Fibroblast of skin of back (primary cell): ENCODE measurements around the gene RPS23.

ENCODE experiments used
- DNase-seq: peaks from one replicate; pipeline ENCODE4 v3.0.0-alpha.2; 2013

Gene RPS23

DNA sequence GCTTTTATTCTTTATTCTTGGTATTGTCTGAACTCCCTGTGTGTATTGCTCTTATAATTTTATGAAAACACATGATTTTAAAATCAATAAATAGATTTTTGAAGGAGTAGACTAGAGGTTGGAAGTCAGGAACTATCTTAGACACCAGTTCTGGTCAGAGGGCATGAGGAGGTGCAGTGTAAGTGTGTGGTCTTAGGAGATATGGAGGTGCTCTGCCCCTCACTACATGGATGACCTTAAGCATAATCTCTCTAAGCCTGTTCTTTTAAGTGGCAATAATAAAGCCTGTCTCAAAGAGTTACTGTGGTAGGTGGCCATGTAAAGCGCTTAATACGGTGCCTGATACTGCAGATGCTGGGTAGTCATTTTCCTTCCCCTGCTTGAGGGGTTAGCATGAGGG, 34.0 kb downstream of the RPS23 start:
- DNase-seq, result no peak

DNA sequence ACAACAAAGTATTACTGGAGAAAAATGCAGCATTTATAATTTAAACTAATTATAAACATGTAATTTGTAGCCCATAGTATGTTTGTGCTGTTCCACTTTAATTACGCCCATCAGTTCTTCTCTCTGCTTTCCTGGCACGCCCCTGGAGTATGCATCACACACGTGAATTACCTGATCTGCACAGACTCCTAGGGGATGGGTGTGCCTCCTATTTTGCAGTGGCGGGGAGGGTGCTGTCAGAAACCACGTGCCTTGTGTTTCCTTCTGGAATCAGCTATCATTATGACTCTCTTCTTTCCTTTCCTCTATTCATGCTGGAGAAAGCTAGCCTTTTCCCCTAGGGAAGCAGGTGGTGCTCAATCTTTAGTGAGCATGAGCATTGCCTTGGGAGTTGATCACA, 43.3 kb downstream of the RPS23 start:
- DNase-seq, result no peak

DNA sequence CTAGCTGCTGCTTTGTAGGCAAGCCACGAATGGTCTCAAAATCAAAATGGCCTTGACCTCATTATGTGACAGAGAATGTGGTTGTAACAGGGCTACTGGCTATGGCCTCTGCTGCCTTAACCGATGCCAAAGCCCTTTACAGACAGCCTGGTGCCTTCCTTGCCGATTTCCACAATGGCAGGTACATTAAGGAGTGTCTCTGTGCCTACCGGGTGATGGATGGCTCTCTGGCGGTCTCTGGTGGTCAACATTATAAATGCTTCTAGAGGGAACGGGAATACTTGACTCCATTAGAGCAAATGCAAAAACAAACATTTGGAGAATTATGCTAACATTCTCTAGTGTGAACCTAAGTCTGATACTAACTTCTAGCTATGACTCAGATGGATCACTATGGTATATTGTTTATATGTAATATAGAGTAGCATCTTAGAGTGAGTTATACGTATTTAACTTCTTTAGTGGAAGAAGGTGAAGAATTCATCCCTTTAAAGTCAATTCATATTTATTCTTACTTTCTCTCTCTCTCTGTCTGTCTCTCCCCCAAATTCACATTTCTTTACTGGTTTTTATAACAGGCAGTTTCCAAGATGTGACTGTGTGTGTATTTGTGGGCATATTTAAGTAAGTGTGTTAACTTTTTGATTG, 52.5 kb downstream of the RPS23 start:
- peak; percentile 69 for DNase-seq
